Mammary epithelial cell (primary cell): Measurements from ENCODE around the gene NEB.

Source experiments
- CTCF ChIP-seq, 2 donors: IDR thresholded peaks in 1 of 2; conservative IDR thresholded peaks in 1 of 2; 2 replicates each; pipeline ENCODE4 v1.5.1; 2011 to 2012; ENCODE audit warnings: inconsistent platforms in 2 of 2, low read length in 2 of 2, mild to moderate bottlenecking in 2 of 2, control low read depth in 1 of 2, low read depth in 1 of 2; ENCODE audit not compliant: insufficient read depth in 1 of 2; ENCODE audit errors: extremely low read depth in 1 of 2
- EZH2 ChIP-seq: IDR thresholded peaks from 2 replicates; pipeline ENCODE4 v1.6.1; 2012; ENCODE audit warnings: low read length, inconsistent platforms, borderline replicate concordance

GRCh38 chr2:151695778-151696177 is 38.5 kb downstream of the NEB start:
- TF ChIP-seq CTCF (conservative IDR thresholded peaks at IDR 0.05 in 1 of 2, IDR thresholded peaks at IDR 0.05 in 1 of 2; ENCODE audit: extremely low read depth in 1 of 2, insufficient read depth in 1 of 2, low read depth in 1 of 2, low read length in 2 of 2) (no peak), EZH2 (no peak)
